Loucy (cell line): ENCODE data around the gene CDC37L1.

Experiments used
- EZH2phosphoT487 ChIP-seq: fragments of 200-600 bp; IDR thresholded peaks from 2 replicates; pipeline ENCODE4 v1.6.1; 2018; ENCODE audit warnings: antibody characterized with exemption, mild to moderate bottlenecking, moderate library complexity, borderline replicate concordance
- TF ChIP-seq, protein P1 (sequence below): fragments of 200-600 bp; sonication (generic); conservative IDR thresholded peaks from 2 replicates; pipeline ENCODE4 v1.5.1; 2014; ENCODE audit warnings: mild to moderate bottlenecking, antibody characterized with exemption, low read length

DNA sequence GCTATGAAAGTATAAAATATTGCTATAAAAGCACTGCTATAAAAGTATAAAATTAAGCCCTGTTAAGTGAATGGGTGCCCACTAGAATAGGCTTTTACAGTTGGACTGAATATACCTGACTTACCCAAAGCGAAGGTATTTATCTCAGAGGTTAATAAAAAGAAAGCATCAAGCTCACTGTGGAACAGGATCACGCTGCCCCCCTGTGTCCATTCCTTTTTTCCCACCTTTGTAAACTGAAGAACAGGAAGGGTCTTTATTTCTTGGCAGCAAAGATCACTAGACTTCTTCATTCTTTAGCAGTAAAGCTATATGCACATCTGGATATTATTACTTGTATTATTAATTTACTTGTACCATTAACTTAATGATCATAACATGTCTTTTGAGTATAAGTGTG, 39.3 kb upstream of the CDC37L1 start:
- TF ChIP-seq, protein P1, sequence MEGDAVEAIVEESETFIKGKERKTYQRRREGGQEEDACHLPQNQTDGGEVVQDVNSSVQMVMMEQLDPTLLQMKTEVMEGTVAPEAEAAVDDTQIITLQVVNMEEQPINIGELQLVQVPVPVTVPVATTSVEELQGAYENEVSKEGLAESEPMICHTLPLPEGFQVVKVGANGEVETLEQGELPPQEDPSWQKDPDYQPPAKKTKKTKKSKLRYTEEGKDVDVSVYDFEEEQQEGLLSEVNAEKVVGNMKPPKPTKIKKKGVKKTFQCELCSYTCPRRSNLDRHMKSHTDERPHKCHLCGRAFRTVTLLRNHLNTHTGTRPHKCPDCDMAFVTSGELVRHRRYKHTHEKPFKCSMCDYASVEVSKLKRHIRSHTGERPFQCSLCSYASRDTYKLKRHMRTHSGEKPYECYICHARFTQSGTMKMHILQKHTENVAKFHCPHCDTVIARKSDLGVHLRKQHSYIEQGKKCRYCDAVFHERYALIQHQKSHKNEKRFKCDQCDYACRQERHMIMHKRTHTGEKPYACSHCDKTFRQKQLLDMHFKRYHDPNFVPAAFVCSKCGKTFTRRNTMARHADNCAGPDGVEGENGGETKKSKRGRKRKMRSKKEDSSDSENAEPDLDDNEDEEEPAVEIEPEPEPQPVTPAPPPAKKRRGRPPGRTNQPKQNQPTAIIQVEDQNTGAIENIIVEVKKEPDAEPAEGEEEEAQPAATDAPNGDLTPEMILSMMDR: peak; percentile 64
- TF ChIP-seq EZH2phosphoT487: no peak
